GM19467 (cell line): ENCODE results near the gene SSX7.
"Not testable (repeated sequence)": the region's sequence is repeated elsewhere in the genome, so short reads cannot be mapped to it uniquely, and the experiment has no call there.

ENCODE experiments used
- ATAC-seq: cut with Tn5 transposase; IDR thresholded peaks from one replicate; pipeline ENCODE4 v1.9.1; 2021; ENCODE audit warnings: mild to moderate bottlenecking, moderate library complexity; ENCODE audit not compliant: unreplicated experiment

Gene SSX7, protein sequence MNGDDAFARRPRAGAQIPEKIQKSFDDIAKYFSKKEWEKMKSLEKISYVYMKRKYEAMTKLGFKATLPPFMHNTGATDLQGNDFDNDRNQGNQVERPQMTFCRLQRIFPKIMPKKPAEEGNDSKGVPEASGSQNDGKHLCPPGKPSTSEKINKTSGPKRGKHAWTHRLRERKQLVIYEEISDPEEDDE

DNA sequence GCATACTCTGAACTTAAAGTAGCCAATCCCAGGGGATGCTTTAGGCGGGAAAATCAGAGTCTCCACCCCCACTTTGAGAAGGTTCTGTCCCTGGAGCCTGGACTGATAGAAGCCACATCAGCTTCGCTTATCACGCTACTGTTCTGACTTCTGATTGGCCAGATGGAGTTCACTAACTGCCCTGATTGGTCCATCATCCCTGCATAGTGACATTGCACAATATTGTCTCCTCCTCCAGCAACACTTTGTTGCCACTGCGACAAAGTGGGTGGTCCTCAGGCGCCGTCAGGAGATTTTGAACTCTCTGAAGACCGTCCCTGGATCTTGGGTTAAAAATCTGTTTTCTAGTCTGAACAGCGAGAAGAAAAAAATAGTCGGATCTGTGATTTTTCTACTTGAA, at the start of gene SSX7:
TSS of gene SSX7 (minus strand) at position 101 of the 400 bp plus-strand sequence. CDS start 1,428 bp downstream, outside the sequence.
- not testable (repeated sequence) for ATAC-seq

DNA sequence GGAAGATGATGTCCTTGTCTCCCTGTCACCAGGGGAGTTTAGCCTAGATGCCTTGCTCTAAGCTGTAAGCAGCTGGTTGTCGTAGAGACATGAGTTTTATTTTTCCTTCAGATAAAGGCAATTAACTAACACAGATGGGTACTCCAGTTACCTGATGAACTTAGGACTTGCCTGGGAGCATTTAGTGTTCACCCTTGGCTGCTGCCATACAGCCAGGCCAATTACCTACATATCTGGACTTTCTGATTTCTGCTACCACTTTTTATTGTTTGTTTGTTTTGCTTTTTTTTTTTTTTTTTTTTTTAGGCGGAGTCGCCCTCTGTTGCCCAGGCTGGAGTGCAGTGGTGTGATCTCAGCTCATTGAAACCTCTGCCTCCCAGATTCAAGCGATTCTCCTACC, 37.3 kb upstream of the SSX7 start:
- ATAC-seq = not testable (repeated sequence)

DNA sequence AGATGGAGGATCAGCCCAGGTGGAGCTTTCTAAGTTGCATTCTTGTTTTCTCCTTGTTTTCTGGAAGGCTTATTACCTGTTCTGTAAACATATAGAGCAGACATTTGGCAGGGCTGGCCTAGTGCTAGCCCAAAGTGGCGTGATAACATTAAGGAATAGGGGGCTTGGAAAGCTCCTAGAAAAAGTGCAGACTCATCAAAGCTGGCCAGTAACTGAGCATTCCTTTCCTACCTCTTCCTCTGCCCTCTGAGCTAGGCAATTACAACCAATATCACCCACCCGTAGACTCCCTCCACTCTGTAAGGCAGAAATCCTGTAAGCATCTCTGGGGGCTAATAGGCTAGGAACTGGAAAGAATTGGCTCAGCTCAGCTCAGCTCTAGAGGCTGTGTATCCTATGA, 7.5 kb upstream of the SSX7 start:
- not testable (repeated sequence) for ATAC-seq

DNA sequence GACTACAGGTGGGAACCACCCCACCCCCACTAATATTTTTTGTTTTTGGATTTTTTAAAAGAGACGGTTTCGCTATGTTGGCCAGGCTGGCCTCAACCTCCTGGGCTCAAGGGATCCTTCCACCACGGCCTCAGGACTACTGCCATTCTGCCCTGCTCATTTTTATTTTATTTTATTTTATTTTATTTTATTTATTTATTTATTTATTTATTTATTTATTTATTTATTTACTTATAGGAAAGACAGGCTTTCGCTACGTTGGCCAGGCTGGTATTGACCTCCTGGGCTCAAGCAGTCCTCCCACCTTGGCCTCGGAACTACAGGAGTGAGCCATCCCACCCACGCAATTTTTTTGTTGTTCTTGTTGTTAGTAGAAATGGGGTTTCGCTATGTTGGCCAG, 775 bp upstream of the SSX7 start:
- ATAC-seq = not testable (repeated sequence)

DNA sequence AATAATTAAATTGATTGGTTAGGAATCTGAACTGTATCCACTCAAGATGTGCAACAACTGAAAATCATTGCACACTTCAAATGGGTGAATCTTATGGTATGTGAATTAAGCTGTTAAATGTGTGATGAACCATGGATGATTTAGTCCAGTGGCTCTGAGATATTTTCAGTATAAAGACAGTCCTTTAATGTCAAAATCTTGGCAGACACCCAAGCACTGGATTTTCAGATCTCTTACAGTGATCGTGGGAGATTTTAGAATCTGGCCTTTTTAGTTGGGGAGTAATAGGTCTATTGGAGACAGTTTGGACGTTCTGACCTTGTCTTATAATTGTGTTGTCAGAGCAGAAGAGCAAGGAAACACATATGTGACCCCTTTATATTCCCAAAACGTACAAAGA, 4.0 kb downstream of the SSX7 start:
- ATAC-seq = not testable (repeated sequence)

DNA sequence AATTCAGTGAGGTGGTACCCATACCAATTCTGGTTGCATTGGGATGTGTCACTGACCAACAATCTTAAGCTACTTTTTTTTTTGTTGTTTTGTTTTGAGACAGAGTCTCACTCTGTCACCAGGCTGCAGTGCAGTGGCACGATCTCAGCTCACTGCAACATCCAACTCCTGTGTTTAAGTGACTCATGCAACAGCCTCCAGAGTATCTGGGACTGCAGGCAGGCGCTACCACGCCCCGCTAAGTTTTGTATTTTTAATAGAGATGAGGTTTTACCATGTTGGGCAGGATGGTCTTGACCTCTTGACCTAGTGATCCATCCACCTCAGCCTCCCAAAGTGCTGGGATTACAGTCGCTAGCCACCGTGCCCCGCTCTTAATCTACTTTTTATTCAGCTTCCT, 5.7 kb downstream of the SSX7 start:
- not testable (repeated sequence) for ATAC-seq

DNA sequence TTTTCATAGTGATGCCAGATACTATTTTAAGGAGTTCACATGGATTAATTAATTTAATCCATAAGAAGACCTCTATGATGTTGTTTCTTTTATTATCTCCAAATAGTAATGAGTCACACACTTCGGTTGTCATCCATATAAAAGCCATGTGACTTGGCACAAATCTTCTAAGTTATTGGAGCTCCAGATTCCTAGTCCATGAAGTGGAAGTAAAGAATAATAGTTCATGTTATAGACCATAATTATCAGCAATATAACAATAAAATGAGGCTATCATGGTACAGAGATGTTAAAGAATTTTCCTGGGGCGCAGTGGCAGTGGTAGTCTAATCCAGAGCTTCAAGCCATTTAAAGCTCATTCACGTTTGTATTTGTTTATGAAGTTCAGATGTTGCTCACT, 26.2 kb downstream of the SSX7 start:
- not testable (repeated sequence) for ATAC-seq

DNA sequence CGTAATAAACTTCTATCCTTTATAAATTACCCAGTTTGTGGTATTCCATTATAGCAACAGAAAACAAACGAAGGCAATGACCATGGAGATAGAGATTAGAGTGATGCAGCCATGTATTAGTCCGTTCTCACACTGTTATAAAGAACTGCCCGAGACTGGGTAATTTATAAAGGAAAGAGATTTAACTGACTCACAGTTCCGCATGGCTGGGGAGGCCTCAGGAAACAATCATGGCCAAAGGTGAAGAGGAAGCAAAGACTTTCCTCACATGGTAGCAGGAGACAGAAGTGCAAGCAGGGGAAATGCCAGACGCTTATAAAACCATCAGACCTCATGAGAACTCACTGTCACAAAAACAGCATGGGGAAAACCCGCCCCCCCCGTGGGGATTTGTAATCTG, 34.0 kb downstream of the SSX7 start:
- ATAC-seq = not testable (repeated sequence)

DNA sequence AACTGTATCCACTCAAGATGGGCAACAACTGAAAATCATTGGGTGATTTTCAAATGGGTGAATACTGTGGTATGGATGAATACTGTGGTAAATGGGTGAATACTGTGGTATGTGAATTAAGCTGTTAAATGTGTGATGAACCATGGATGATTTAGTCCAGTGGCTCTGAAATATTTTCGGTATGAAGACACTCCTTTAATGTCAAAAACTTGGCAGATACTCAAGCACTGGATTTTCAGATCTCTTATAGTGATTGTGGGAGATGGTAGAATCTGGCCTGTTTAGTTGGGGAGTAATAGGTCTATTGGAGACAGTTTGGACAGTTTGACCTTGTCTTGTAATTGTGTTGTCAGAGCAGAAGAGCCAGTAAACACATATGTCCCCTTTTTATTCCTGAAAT, 45.7 kb downstream of the SSX7 start:
- ATAC-seq = no peak

DNA sequence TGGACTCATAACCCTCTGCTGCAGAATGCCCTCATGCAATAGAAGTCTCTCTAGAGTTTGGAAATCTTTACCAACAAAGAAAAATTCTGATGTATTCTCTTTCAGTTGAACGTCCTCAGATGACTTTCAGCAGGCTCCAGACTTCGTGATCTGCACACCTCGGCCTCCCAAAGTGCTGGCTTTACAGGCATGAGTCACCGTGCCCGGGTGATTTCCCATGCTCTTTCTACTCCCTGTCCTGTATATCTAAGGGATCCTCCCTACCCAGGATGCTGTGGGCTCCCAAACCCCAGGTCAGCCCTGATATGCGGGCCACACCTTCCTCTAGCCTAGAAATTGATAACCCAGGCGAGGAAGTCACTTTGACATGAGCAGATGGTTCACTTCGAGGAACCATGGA, 51.5 kb downstream of the SSX7 start:
- not testable (repeated sequence) for ATAC-seq

DNA sequence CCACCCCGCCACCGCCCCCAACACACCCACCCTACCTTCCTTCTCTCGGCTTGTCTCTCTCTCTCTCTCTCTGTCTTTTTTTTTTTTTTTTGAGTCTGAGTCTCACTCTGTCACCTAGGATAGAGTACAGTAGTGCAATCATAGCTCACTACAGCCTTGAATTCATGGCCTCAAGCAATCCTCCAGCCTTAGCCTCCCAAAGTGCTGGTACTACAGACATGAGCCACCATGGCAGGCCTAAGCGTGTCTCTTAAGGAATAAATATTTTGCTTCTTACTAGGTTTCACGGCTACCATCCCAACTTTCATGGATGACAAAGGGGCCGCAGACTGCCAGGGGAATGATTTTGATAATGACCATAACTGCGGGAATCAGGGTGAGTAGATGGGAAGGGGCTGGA, 55.8 kb downstream of the SSX7 start:
- no peak for ATAC-seq

DNA sequence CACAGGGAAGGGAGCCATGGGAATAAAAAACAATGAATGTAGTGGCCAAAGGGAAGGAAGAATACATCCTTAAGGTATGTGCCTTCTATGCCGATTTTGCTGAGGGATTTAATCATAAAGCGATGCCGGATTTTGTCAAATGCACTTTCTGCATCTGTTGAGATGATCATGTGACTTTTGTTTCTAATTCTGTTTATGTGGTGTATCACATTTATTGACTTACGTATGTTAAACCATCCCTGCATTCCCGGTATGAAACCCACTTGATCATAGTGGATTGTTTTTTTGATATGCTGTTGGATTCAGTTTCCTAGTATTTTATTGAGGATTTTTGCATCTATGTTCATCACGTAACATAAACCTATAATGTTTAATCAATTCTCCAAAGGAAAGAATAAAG, 60.0 kb downstream of the SSX7 start:
- ATAC-seq = no peak
